Peyer's patch (tissue), 4 donors: Measurements from ENCODE around the gene HPSE2. TPM values are rescaled to one million over a fixed set of nuclear protein-coding genes. Genes with fewer than 3 reads are reported as not detected.
A peak's percentile ranks its signal among the peaks of the same experiment; 100 is the strongest.

Experiments
- DNase-seq, 3 donors: peaks; one replicate each; pipeline ENCODE4 v3.0.0-alpha.2; 2017 to 2019
- H3K27ac ChIP-seq, 4 donors: fragments of 200-600 bp; sonication (generic); one replicate each; pipeline ENCODE4 v1.5.1; 2016 to 2019
- H3K27me3 ChIP-seq, 2 donors: fragments of 200-600 bp; sonication (generic); one replicate each; pipeline ENCODE4 v1.5.1; 2019
- H3K36me3 ChIP-seq, 3 donors: fragments of 200-600 bp; sonication (generic); one replicate each; pipeline ENCODE4 v1.5.1; 2016 to 2019
- H3K4me1 ChIP-seq, 4 donors: fragments of 200-600 bp; sonication (generic); one replicate each; pipeline ENCODE4 v1.5.1; 2016 to 2019
- H3K4me3 ChIP-seq, 4 donors: fragments of 200-600 bp; sonication (generic); 1 replicate in 3 of 4; 2 replicates in 1 of 4; pipeline ENCODE4 v1.5.1; 2016 to 2019; ENCODE audit warnings: mild to moderate bottlenecking in 1 of 4
- H3K9me3 ChIP-seq, 4 donors: fragments of 200-600 bp; sonication (generic); one replicate each; pipeline ENCODE4 v1.5.1; 2016 to 2019; ENCODE audit warnings: mild to moderate bottlenecking in 1 of 4
- CTCF ChIP-seq, 6 experiments: fragments of 450-650 bp in 4 of 6; fragments of 200-600 bp in 2 of 6; sonication (generic) in 1 of 6; IDR thresholded peaks; one replicate each; pipeline ENCODE4 v1.5.1; 2017 to 2019; ENCODE audit warnings: antibody characterized with exemption in 6 of 6, mild to moderate bottlenecking in 3 of 6, moderate library complexity in 1 of 6
- POLR2A ChIP-seq, 2 donors: fragments of 450-650 bp; IDR thresholded peaks; one replicate each; pipeline ENCODE4 v1.5.1; 2017; ENCODE audit warnings: antibody characterized with exemption in 2 of 2, mild to moderate bottlenecking in 2 of 2, moderate library complexity in 2 of 2
- total RNA-seq, 4 donors: library from RNA; depleted of rRNA; stranded (reverse); fragments of >200 nt; gene quantifications; one replicate each; pipeline ENCODE4 v1.1.0, GENCODE V29; 2016

Gene HPSE2
- total RNA-seq, 4 donors from 2014 or later: 3.0 to 15.7 (median 7.4) TPM

GRCh38 chr10:98971464-98971863, 264.2 kb downstream of the HPSE2 start:
- no peak for TF ChIP-seq CTCF (IDR thresholded peaks at IDR 0.05)
- TF ChIP-seq POLR2A (IDR thresholded peaks at IDR 0.05): no peak
- H3K9me3 ChIP-seq: no peaks in the 10 kb centered on the region
- no peak overlapping the region for H3K4me3 ChIP-seq
- H3K27me3 ChIP-seq: no peaks in the 10 kb centered on the region
- no peak for DNase-seq
- H3K4me1 ChIP-seq: no peaks in the 10 kb centered on the region
- H3K27ac ChIP-seq: no peak overlapping the region
- no peaks in the 10 kb centered on the region for H3K36me3 ChIP-seq

GRCh38 chr10:98967601-98968000, 268.1 kb downstream of the HPSE2 start:
- H3K4me1 ChIP-seq: no peaks in the 10 kb centered on the region
- no peak for DNase-seq
- H3K4me3 ChIP-seq: no peak overlapping the region
- H3K9me3 ChIP-seq: no peaks in the 10 kb centered on the region
- no peak for TF ChIP-seq CTCF (IDR thresholded peaks at IDR 0.05)
- TF ChIP-seq POLR2A (IDR thresholded peaks at IDR 0.05): no peak
- no peaks in the 10 kb centered on the region for H3K36me3 ChIP-seq
- H3K27me3 ChIP-seq: no peaks in the 10 kb centered on the region
- H3K27ac ChIP-seq: peak overlapping the region in 1 of 4 donors; percentile 25

GRCh38 chr10:98963608-98964007, 272.0 kb downstream of the HPSE2 start:
- H3K4me1 ChIP-seq: no peaks in the 10 kb centered on the region
- TF ChIP-seq CTCF (IDR thresholded peaks at IDR 0.05): no peak
- no peak for TF ChIP-seq POLR2A (IDR thresholded peaks at IDR 0.05)
- no peak overlapping the region for H3K4me3 ChIP-seq
- no peak for DNase-seq
- no peaks in the 10 kb centered on the region for H3K27me3 ChIP-seq
- no peaks in the 10 kb centered on the region for H3K36me3 ChIP-seq
- H3K9me3 ChIP-seq: no peaks in the 10 kb centered on the region
- no peak overlapping the region for H3K27ac ChIP-seq

- no peaks in the 10 kb centered on the region for H3K27me3 ChIP-seq
- H3K27ac ChIP-seq: no peak overlapping the region
- H3K4me3 ChIP-seq: no peak overlapping the region
- no peaks in the 10 kb centered on the region for H3K36me3 ChIP-seq
- TF ChIP-seq CTCF (IDR thresholded peaks at IDR 0.05) (no peak), POLR2A (IDR thresholded peaks at IDR 0.05) (no peak)
- DNase-seq: no peak
- H3K4me1 ChIP-seq: no peaks in the 10 kb centered on the region
- no peaks in the 10 kb centered on the region for H3K9me3 ChIP-seq
Measured at GRCh38 chr10:98959379-98959778, 276.3 kb downstream of the HPSE2 start.

- Histone ChIP-seq H3K36me3 (no peaks in the 10 kb centered on the region), H3K27ac (no peak overlapping the region), H3K4me1 (no peaks in the 10 kb centered on the region), H3K9me3 (no peaks in the 10 kb centered on the region), H3K27me3 (no peaks in the 10 kb centered on the region), H3K4me3 (no peak overlapping the region)
- no peak for TF ChIP-seq CTCF (IDR thresholded peaks at IDR 0.05)
- no peak for TF ChIP-seq POLR2A (IDR thresholded peaks at IDR 0.05)
- DNase-seq: no peak
Measured at GRCh38 chr10:98957801-98958200, 277.9 kb downstream of the HPSE2 start.
